Measurements from ENCODE around the gene MUC22. TPM values are rescaled to one million over a fixed set of nuclear protein-coding genes. Genes with fewer than 3 reads are reported as not detected.

MUC22 gene
- total RNA-seq = under 1 TPM; 0.06 to 0.11 TPM
- under 1 TPM; 0.02 to 0.03 TPM for polyA plus RNA-seq
- long read RNA-seq, donor 1 = 0 reads
- long read RNA-seq, donor 2 = 0 reads
- long read RNA-seq, donor 3 = 0 reads
- long read RNA-seq, donor 4 = 0 reads
- long read RNA-seq, donor 5 = 0 reads

DNA sequence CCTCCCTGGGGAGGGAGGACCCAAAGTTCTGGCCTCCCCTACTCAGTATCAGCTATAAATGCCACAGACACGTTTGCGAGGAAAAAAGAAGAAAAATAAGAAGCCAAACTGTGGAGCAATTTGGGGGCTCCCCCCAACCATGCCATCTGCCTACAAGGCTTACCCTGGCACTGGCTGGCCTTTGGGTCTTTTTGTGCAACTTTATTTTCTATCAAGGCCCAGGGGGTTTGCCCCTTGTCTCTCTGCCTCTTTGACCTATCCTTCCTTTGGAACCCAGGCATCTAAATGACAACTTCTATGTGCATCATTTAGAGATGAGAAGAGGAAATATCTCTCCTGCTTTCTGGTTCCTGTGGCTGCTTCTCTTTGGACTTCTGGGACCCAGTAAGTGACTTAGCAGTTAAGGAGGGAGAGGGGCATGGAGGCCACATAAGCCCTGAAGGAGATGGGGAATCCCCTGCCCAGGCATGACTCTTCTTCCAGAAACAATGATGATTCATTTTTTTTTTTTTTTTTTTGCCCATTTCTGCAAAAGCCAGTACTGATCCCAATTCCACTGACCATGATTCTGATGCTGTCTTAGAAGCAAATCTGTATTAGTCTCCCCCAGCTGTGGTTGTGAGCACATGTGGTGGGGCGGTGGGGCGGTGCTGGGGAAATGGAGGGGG lies at the start of gene MUC22:
MUC22 (plus strand) TSS at position 82 of the 668 bp plus-strand sequence; CDS start at position 315, 233 bp downstream.
- DNase-seq (no peak), ATAC-seq (ENCODE audit: insufficient read depth, low FRiP score) (no peak)
- H3K9ac ChIP-seq (ENCODE audit: insufficient read depth in 1 of 2, low read length in 2 of 2) = no peak within 1 kb of the TSS
- no peak within 1 kb of the TSS for H3K4me3 ChIP-seq
- peaks cover 0 to 8% (median 0%) of the 10 kb centered on the region in 5 donors for H3K4me1 ChIP-seq (ENCODE audit: control insufficient read depth in 5 of 5, insufficient read depth in 5 of 5, low read length in 5 of 5)
- peaks cover 0 to 6% (median under 1%) of the 10 kb centered on the region in 4 donors for H3K9me3 ChIP-seq (ENCODE audit: control insufficient read depth in 4 of 4, insufficient read depth in 3 of 4, low read length in 3 of 4)
- H3K27me3 ChIP-seq (ENCODE audit: control insufficient read depth in 3 of 3, insufficient read depth in 3 of 3, low read length in 2 of 3) = peaks cover 0 to 2% (median 0%) of the 10 kb centered on the region in 3 donors
- 86 to 87% methylated on average over 4 of the region's 4 CpGs for WGBS, 2 donors
- no peak within 1 kb of the TSS for H3K27ac ChIP-seq (ENCODE audit: low read depth in 1 of 2, low read length in 1 of 2)
- H3K36me3 ChIP-seq (ENCODE audit: control insufficient read depth in 4 of 4, insufficient read depth in 4 of 4, low read length in 4 of 4) = no peaks in the 10 kb centered on the region
- TF ChIP-seq, protein P1, sequence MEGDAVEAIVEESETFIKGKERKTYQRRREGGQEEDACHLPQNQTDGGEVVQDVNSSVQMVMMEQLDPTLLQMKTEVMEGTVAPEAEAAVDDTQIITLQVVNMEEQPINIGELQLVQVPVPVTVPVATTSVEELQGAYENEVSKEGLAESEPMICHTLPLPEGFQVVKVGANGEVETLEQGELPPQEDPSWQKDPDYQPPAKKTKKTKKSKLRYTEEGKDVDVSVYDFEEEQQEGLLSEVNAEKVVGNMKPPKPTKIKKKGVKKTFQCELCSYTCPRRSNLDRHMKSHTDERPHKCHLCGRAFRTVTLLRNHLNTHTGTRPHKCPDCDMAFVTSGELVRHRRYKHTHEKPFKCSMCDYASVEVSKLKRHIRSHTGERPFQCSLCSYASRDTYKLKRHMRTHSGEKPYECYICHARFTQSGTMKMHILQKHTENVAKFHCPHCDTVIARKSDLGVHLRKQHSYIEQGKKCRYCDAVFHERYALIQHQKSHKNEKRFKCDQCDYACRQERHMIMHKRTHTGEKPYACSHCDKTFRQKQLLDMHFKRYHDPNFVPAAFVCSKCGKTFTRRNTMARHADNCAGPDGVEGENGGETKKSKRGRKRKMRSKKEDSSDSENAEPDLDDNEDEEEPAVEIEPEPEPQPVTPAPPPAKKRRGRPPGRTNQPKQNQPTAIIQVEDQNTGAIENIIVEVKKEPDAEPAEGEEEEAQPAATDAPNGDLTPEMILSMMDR (IDR thresholded peaks at IDR 0.05; ENCODE audit: control extremely low read depth, extremely low read depth) = no peak

DNA sequence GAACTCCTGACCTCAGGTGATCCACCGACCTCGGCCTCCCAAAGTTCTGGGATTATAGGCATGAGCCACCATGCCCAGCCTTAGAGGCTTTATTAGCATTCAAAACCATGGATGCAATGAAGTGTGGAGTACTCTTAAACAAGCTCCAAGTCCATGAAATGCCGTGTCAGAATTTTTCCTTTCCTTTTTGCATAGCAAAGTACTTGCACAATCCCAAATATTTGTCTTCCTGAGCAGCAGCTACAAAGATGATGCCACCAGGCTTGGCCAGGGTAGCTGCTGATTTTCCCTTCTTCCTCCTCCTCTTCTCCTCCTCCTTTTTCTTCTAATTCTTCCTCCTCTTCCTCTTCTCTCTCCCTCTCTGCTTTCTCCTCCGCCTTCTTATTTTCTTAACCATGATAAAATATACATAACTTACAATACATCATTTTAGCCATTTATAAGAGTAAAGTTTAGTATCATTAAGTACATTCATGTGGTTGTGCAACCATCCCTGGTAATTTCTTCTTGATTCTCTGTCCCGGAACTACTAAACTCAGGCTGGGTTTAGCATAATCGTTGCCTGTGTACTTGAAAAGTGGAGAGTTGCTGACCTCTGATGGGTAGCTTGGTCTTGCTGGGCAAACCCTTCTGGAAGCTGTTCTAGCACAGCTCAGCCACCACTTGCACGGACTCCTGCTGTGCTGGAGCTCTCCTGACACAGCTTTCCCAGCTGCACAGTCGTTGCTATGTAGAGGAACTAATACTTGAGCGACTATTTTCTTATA lies 49.2 kb upstream of the MUC22 start:
- Histone ChIP-seq H3K27ac (ENCODE audit: low read depth in 1 of 2, low read length in 1 of 2) (no peak overlapping the region), H3K9me3 (ENCODE audit: control insufficient read depth in 4 of 4, insufficient read depth in 3 of 4, low read length in 3 of 4) (peaks cover 0 to 4% (median 0%) of the 10 kb centered on the region in 4 donors), H3K4me3 (no peak overlapping the region), H3K9ac (ENCODE audit: insufficient read depth in 1 of 2, low read length in 2 of 2) (no peak overlapping the region), H3K4me1 (ENCODE audit: control insufficient read depth in 5 of 5, insufficient read depth in 5 of 5, low read length in 5 of 5) (peaks cover 0 to 3% (median 0%) of the 10 kb centered on the region in 5 donors), H3K36me3 (ENCODE audit: control insufficient read depth in 4 of 4, insufficient read depth in 4 of 4, low read length in 4 of 4) (no peaks in the 10 kb centered on the region), H3K27me3 (ENCODE audit: control insufficient read depth in 3 of 3, insufficient read depth in 3 of 3, low read length in 2 of 3) (peaks cover 0 to 3% (median 2%) of the 10 kb centered on the region in 3 donors)
- DNase-seq = no peak
- WGBS, 2 donors = 59 to 72% methylated on average over 9 of the region's 9 CpGs
- TF ChIP-seq, protein P1 (IDR thresholded peaks at IDR 0.05; ENCODE audit: control extremely low read depth, extremely low read depth) = no peak
- ATAC-seq (ENCODE audit: insufficient read depth, low FRiP score) = peak; percentile 80

DNA sequence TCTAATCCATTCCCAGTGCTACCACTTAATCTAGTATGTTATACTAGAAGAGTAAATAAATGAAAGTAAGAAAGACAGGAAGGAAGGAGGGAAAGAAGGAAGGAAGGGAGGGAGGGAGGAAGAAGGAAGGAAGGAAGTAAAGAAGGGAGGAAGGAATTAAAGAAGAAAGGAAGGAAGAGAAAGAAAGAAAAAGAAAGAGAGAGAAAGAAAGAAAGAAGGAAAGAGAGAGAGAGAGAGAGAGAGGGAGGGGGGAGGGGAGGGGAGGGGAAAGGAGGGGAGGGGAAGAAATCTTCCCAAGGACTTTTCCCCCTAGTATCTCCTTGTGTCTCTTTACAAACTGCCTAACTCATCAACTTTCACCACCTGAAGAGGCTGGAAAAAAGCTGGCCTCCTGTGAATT lies 47.6 kb upstream of the MUC22 start:
- peaks cover 0 to 4% (median 0%) of the 10 kb centered on the region in 4 donors for H3K9me3 ChIP-seq (ENCODE audit: control insufficient read depth in 4 of 4, insufficient read depth in 3 of 4, low read length in 3 of 4)
- ATAC-seq (ENCODE audit: insufficient read depth, low FRiP score) (no peak), DNase-seq (no peak)
- no peaks in the 10 kb centered on the region for H3K4me1 ChIP-seq (ENCODE audit: control insufficient read depth in 5 of 5, insufficient read depth in 5 of 5, low read length in 5 of 5)
- TF ChIP-seq, protein P1 (IDR thresholded peaks at IDR 0.05; ENCODE audit: control extremely low read depth, extremely low read depth) = no peak
- no peak overlapping the region for H3K9ac ChIP-seq (ENCODE audit: insufficient read depth in 1 of 2, low read length in 2 of 2)
- H3K27ac ChIP-seq (ENCODE audit: low read depth in 1 of 2, low read length in 1 of 2) = no peak overlapping the region
- peaks cover 0 to 3% (median 2%) of the 10 kb centered on the region in 3 donors for H3K27me3 ChIP-seq (ENCODE audit: control insufficient read depth in 3 of 3, insufficient read depth in 3 of 3, low read length in 2 of 3)
- H3K4me3 ChIP-seq = no peak overlapping the region
- H3K36me3 ChIP-seq (ENCODE audit: control insufficient read depth in 4 of 4, insufficient read depth in 4 of 4, low read length in 4 of 4) = no peaks in the 10 kb centered on the region

Measured in lung (tissue), 16 donors.